HepG2 (cell line): ENCODE data around the gene RABGAP1L. TPM values are rescaled to one million over a fixed set of nuclear protein-coding genes. Genes with fewer than 3 reads are reported as not detected.

Experiments used
- ARHGAP35 ChIP-seq: sonication (generic); formaldehyde crosslinking; IDR thresholded peaks from 2 replicates; pipeline ENCODE4 v1.9.0; 2022; ENCODE audit warnings: mild to moderate bottlenecking, inconsistent platforms, moderate library complexity, missing genetic modification reagents, borderline replicate concordance
- ARNT2 ChIP-seq: sonication (generic); formaldehyde crosslinking; IDR thresholded peaks from 2 replicates; pipeline ENCODE4 v1.8.0; 2022; ENCODE audit warnings: mild to moderate bottlenecking, low read depth, missing genetic modification reagents, moderate library complexity
- ATF5 ChIP-seq: sonication (generic); formaldehyde crosslinking; IDR thresholded peaks from 2 replicates; pipeline ENCODE4 v1.4.0; 2020; ENCODE audit warnings: mild to moderate bottlenecking, low read depth, missing genetic modification reagents
- ATF7 ChIP-seq, 2 experiments: fragments of 450-650 bp in 1 of 2; sonication (generic) in 1 of 2; formaldehyde crosslinking in 1 of 2; IDR thresholded peaks; 2 replicates each; pipeline versions ENCODE4 v1.4.0 to v1.6.1; 2016 to 2020; ENCODE audit warnings: antibody characterized with exemption in 1 of 2, mild to moderate bottlenecking in 1 of 2, missing genetic modification reagents in 1 of 2
- CCAR2 ChIP-seq: fragments of 200-400 bp; formaldehyde crosslinking; optimal IDR thresholded peaks from 2 replicates; pipeline ENCODE3; 2018; ENCODE audit warnings: low read depth, mild to moderate bottlenecking, low read length, moderate library complexity
- FOXK2 ChIP-seq: fragments of 450-650 bp; IDR thresholded peaks from 2 replicates; pipeline ENCODE4 v1.6.1; 2016
- KDM5A ChIP-seq: fragments of 200-600 bp; sonication (generic); IDR thresholded peaks from 2 replicates; pipeline ENCODE4 v1.7.0; 2018; ENCODE audit warnings: antibody characterized with exemption, mild to moderate bottlenecking, low read length, borderline replicate concordance
- KDM5B ChIP-seq: sonication (generic); formaldehyde crosslinking; IDR thresholded peaks from 2 replicates; pipeline ENCODE4 v1.4.0; 2020; ENCODE audit warnings: missing genetic modification reagents, mild to moderate bottlenecking, borderline replicate concordance
- PAF1 ChIP-seq: IDR thresholded peaks from 2 replicates; pipeline ENCODE4 v1.6.1; 2016; ENCODE audit warnings: missing genetic modification reagents, missing compliant biosample characterization
- POLR2AphosphoS2 ChIP-seq: IDR thresholded peaks from 2 replicates; pipeline ENCODE4 v1.6.1; 2011; ENCODE audit warnings: low read depth, low read length, improper control_type of control experiment
- PRDM10 ChIP-seq: sonication (generic); formaldehyde crosslinking; IDR thresholded peaks from 2 replicates; pipeline ENCODE4 v1.4.0; 2020; ENCODE audit warnings: low read depth, missing genetic modification reagents
- RAD51 ChIP-seq: fragments of 450-650 bp; IDR thresholded peaks from 2 replicates; pipeline ENCODE4 v1.6.1; 2016; ENCODE audit warnings: borderline replicate concordance
- SALL2 ChIP-seq: sonication (generic); formaldehyde crosslinking; IDR thresholded peaks from 2 replicates; pipeline ENCODE4 v1.8.1; 2023; ENCODE audit warnings: mild to moderate bottlenecking, missing genetic modification reagents, inconsistent platforms
- SMARCE1 ChIP-seq: fragments of 450-650 bp; IDR thresholded peaks from 2 replicates; pipeline ENCODE4 v1.6.1; 2017; ENCODE audit warnings: borderline replicate concordance
- TEF ChIP-seq: sonication (generic); formaldehyde crosslinking; IDR thresholded peaks from 2 replicates; pipeline ENCODE4 v1.5.0; 2020; ENCODE audit warnings: missing genetic modification reagents
- ZBTB7B ChIP-seq: sonication (generic); formaldehyde crosslinking; IDR thresholded peaks from 2 replicates; pipeline ENCODE4 v1.4.0; 2020; ENCODE audit warnings: missing genetic modification reagents
- ZC3H4 ChIP-seq: sonication (generic); formaldehyde crosslinking; IDR thresholded peaks from 2 replicates; pipeline ENCODE4 v1.4.0; 2020; ENCODE audit warnings: missing genetic modification reagents, borderline replicate concordance
- ZNF281 ChIP-seq: sonication (generic); formaldehyde crosslinking; IDR thresholded peaks from 2 replicates; pipeline ENCODE4 v1.4.0; 2020; ENCODE audit warnings: missing genetic modification reagents, borderline replicate concordance
- ZNF468 ChIP-seq: sonication (generic); formaldehyde crosslinking; IDR thresholded peaks from 2 replicates; pipeline ENCODE4 v1.8.0; 2022; ENCODE audit warnings: mild to moderate bottlenecking, moderate library complexity, missing genetic modification reagents
- ZNF652 ChIP-seq: IDR thresholded peaks from 2 replicates; pipeline ENCODE4 v1.6.1; 2016; ENCODE audit warnings: low read depth, borderline replicate concordance
- ZNF672 ChIP-seq: sonication (generic); formaldehyde crosslinking; IDR thresholded peaks from 2 replicates; pipeline ENCODE4 v1.8.1; 2022; ENCODE audit warnings: missing genetic modification reagents
- ZNF703 ChIP-seq: sonication (generic); formaldehyde crosslinking; IDR thresholded peaks from 2 replicates; pipeline ENCODE4 v1.5.1; 2020; ENCODE audit warnings: missing genetic modification reagents, mild to moderate bottlenecking, moderate library complexity, borderline replicate concordance
- ZSCAN22 ChIP-seq: sonication (generic); formaldehyde crosslinking; IDR thresholded peaks from 2 replicates; pipeline ENCODE4 v1.4.0; 2020; ENCODE audit warnings: mild to moderate bottlenecking, missing genetic modification reagents
- ZSCAN29 ChIP-seq: sonication (generic); formaldehyde crosslinking; conservative IDR thresholded peaks from 2 replicates; pipeline ENCODE4 v1.4.0; 2020; ENCODE audit warnings: mild to moderate bottlenecking, missing genetic modification reagents
- polyA plus RNA-seq, 8 experiments: library from polyadenylated mRNA; depleted of rRNA in 3 of 8; stranded (reverse) in 7 of 8; unstranded in 1 of 8; fragments of >200 nt; fragmentation: Illumina TruSeq in 4 of 8; extraction: Trizol in 4 of 8; gene quantifications; 2 replicates each; pipeline versions ENCODE4 v1.2.1 to v1.2.3, GENCODE V29; 2011 to 2016; ENCODE audit warnings: low read depth in 4 of 8, missing spikeins in 1 of 8, mixed read lengths in 1 of 8; ENCODE audit not compliant: insufficient read depth in 1 of 8
- total RNA-seq, 5 experiments: library from RNA; depleted of rRNA; stranded (reverse); fragments of >200 nt; fragmentation: Illumina TruSeq; extraction: Trizol; gene quantifications; 2 replicates each; pipeline ENCODE4 v1.2.3, GENCODE V29; 2016; ENCODE audit warnings: low read depth in 1 of 5

Gene RABGAP1L
- total and polyA plus RNA-seq, 2 of the 13 experiments (the other 11 are each of a cell fraction or from before 2014, with no cell fraction given): 7.9 to 22.6 TPM

- peak; percentile 49; the same call in 1 of the 2 replicates for TF ChIP-seq PRDM10 (CRISPR knock-in tag)
- peak; percentile 72; the same call in 1 of the 2 replicates for TF ChIP-seq ZNF281 (CRISPR knock-in tag)
- no peak for TF ChIP-seq PAF1 (CRISPR knock-in tag)
- peak; percentile 60 for TF ChIP-seq ATF7 (IDR thresholded peaks at IDR 0.05)
- no peak for TF ChIP-seq ATF7 (CRISPR knock-in tag; IDR thresholded peaks at IDR 0.05)
- TF ChIP-seq TEF (CRISPR knock-in tag): no peak
- no peak for TF ChIP-seq ZC3H4 (CRISPR knock-in tag)
- no peak for TF ChIP-seq ZNF703 (CRISPR knock-in tag)
- TF ChIP-seq ARHGAP35 (CRISPR knock-in tag): no peak
- peak; percentile 86 for TF ChIP-seq FOXK2
- no peak for TF ChIP-seq ATF5 (CRISPR knock-in tag)
- no peak for TF ChIP-seq CCAR2
- TF ChIP-seq RAD51: no peak
- TF ChIP-seq ZNF652 (CRISPR knock-in tag): peak; percentile 40; the same call in 1 of the 2 replicates
- 0 out of 2 replicates have a peak, but pooled peaks have one; percentile 58 for TF ChIP-seq ZSCAN29 (CRISPR knock-in tag)
- peak; percentile 96; the same call in 1 of the 2 replicates for TF ChIP-seq SMARCE1
- no peak for TF ChIP-seq ARNT2 (CRISPR knock-in tag)
- TF ChIP-seq POLR2AphosphoS2: no peak
- no peak for TF ChIP-seq ZNF468 (CRISPR knock-in tag)
- TF ChIP-seq KDM5A: no peak
- peak; percentile 99 for TF ChIP-seq ZBTB7B (CRISPR knock-in tag)
- no peak for TF ChIP-seq ZSCAN22
- no peak for TF ChIP-seq SALL2 (CRISPR knock-in tag)
- no peak for TF ChIP-seq ZNF672 (CRISPR knock-in tag)
- TF ChIP-seq KDM5B: no peak
Measured at GRCh38 chr1:174812656-174813055, 653.3 kb downstream of the RABGAP1L start (continued).
